ENCODE results near the gene COL4A6. TPM values are rescaled to one million over a fixed set of nuclear protein-coding genes. Genes with fewer than 3 reads are reported as not detected.

The COL4A6 gene
- total RNA-seq, 1 donor from 2014 or later = 4.1 TPM

- TF ChIP-seq CTCF (IDR thresholded peaks at IDR 0.05) = no peak
- Mint-ChIP-seq H3K27ac (ENCODE audit: unreplicated experiment) (no peak overlapping the region), H3K27me3 (ENCODE audit: low read depth) (no peaks in the 10 kb centered on the region), H3K4me1 (ENCODE audit: low read depth) (peaks cover 17% of the 10 kb centered on the region), H3K4me3 (ENCODE audit: unreplicated experiment) (no peak overlapping the region), H3K36me3 (ENCODE audit: low read depth) (no peaks in the 10 kb centered on the region), H3K9me3 (ENCODE audit: low read depth) (no peaks in the 10 kb centered on the region)
- DNase-seq (ENCODE audit: low spot score) = no peak
Observed at GRCh38 chrX:108420481-108420880, 17.7 kb downstream of the COL4A6 start.

DNA sequence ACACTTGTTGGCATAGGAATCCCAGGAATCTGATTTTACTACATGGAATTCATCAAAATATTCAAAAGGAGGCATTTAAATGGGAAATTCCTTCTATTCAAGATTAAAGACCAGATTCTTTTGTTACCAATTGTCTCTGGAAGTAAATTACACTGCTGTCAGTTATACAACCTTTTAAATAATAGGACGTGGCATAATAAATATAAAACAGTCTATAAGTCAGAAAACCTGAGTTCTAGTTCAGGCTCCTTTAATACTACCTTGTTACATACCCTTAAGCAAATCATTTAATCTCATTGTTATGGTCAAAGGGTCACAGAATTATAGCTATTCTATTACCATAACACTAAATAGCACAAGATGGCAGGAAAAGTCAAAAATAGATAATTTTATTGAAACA, 18.8 kb downstream of the COL4A6 start:
- no peak overlapping the region for H3K4me3 Mint-ChIP-seq (ENCODE audit: unreplicated experiment)
- H3K27ac Mint-ChIP-seq (ENCODE audit: unreplicated experiment) = no peak overlapping the region
- H3K4me1 Mint-ChIP-seq (ENCODE audit: low read depth) = peaks cover 22% of the 10 kb centered on the region
- H3K9me3 Mint-ChIP-seq (ENCODE audit: low read depth) = no peaks in the 10 kb centered on the region
- TF ChIP-seq CTCF (IDR thresholded peaks at IDR 0.05) = no peak
- DNase-seq (ENCODE audit: low spot score) = no peak
- no peaks in the 10 kb centered on the region for H3K27me3 Mint-ChIP-seq (ENCODE audit: low read depth)
- H3K36me3 Mint-ChIP-seq (ENCODE audit: low read depth) = no peaks in the 10 kb centered on the region

DNA sequence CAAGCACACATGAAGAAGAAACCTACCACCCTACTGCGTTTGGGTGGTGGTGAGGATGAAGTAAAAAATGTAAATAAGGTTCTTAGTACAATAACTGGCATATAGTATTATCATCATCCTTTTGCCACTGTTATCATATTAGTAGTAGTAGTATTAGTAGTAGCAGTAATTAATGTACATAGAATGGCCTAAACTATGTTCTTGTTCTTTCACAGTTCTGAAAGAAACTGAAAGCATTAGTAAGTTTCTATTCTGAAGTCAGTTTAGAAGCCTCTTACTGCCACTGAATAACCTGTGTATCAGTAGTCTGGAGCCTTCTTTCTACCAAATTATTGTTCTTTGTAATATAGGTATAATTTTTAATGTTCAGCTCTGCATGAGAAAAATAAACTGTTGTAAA, 21.0 kb downstream of the COL4A6 start:
- H3K27me3 Mint-ChIP-seq (ENCODE audit: low read depth) = no peaks in the 10 kb centered on the region
- no peaks in the 10 kb centered on the region for H3K9me3 Mint-ChIP-seq (ENCODE audit: low read depth)
- H3K4me1 Mint-ChIP-seq (ENCODE audit: low read depth) = peaks cover 22% of the 10 kb centered on the region
- no peak for DNase-seq (ENCODE audit: low spot score)
- no peaks in the 10 kb centered on the region for H3K36me3 Mint-ChIP-seq (ENCODE audit: low read depth)
- TF ChIP-seq CTCF (IDR thresholded peaks at IDR 0.05) = no peak
- H3K27ac Mint-ChIP-seq (ENCODE audit: unreplicated experiment) = peak overlapping the region; percentile 25
- H3K4me3 Mint-ChIP-seq (ENCODE audit: unreplicated experiment) = no peak overlapping the region

- DNase-seq (ENCODE audit: low spot score) = no peak
- no peak overlapping the region for H3K4me3 Mint-ChIP-seq (ENCODE audit: unreplicated experiment)
- no peaks in the 10 kb centered on the region for H3K9me3 Mint-ChIP-seq (ENCODE audit: low read depth)
- H3K27ac Mint-ChIP-seq (ENCODE audit: unreplicated experiment) = no peak overlapping the region
- H3K4me1 Mint-ChIP-seq (ENCODE audit: low read depth) = peaks cover 22% of the 10 kb centered on the region
- no peak for TF ChIP-seq CTCF (IDR thresholded peaks at IDR 0.05)
- H3K36me3 Mint-ChIP-seq (ENCODE audit: low read depth) = no peaks in the 10 kb centered on the region
- H3K27me3 Mint-ChIP-seq (ENCODE audit: low read depth) = no peaks in the 10 kb centered on the region
Observed at GRCh38 chrX:108415891-108416290, 22.3 kb downstream of the COL4A6 start.

DNA sequence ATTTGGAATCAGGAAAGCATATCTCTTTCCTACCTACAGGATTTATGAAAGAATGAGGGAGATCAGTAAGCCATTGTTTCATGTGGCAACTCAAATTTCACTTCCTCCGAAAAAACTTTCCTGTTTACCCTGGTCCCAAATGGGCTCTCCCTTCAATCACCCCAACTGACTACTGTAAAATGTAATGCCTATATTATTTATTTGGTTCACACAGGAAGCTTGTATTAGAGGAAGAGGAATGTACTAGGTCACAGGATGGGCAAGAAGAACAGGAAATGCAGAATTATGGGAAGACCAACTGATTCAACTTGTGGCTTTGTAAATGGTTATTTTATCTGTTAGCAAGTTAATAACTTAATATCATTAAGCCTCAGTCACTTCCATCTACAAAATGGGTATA, 23.1 kb downstream of the COL4A6 start:
- H3K9me3 Mint-ChIP-seq (ENCODE audit: low read depth) = no peaks in the 10 kb centered on the region
- H3K36me3 Mint-ChIP-seq (ENCODE audit: low read depth) = no peaks in the 10 kb centered on the region
- H3K4me3 Mint-ChIP-seq (ENCODE audit: unreplicated experiment) = no peak overlapping the region
- DNase-seq (ENCODE audit: low spot score) = no peak
- no peak for TF ChIP-seq CTCF (IDR thresholded peaks at IDR 0.05)
- peaks cover 22% of the 10 kb centered on the region for H3K4me1 Mint-ChIP-seq (ENCODE audit: low read depth)
- peak overlapping the region; percentile 37 for H3K27ac Mint-ChIP-seq (ENCODE audit: unreplicated experiment)
- H3K27me3 Mint-ChIP-seq (ENCODE audit: low read depth) = no peaks in the 10 kb centered on the region
